Cerebellar nuclear complex (tissue), 1 donor: ENCODE data around the gene UGT8.
"Not testable (repeated sequence)": the region's sequence is repeated elsewhere in the genome, so short reads cannot be mapped to it uniquely, and the experiment has no call there.

Experiments used
- DNase-seq, 2 experiments: peaks; one replicate each; lab custom pipeline; 2025; lab: John Stamatoyannopoulos, UW

Gene UGT8

GRCh38 chr4:114603497-114603896 lies 4.9 kb downstream of the UGT8 start:
- no peak for DNase-seq

DNA sequence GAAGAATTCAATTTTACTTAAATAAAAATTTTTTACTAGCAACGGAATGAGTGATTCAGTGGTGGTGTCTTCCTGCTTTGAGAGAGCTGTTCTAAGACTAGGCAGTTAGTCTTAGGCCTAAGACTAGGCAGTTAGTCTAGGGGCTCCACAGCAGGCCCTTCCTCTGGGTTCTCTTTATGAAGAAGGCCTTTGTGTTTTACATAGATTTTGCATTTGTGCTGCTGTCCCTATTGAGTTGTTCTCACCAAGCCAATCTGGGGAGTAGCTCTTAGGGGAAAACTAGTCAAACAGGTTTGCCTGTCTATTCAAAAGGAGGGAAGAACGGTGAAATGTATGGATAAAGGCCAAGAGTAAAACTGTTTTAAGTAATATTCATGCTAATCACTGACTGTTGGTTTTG lies 7.6 kb downstream of the UGT8 start:
- DNase-seq = no peak

DNA sequence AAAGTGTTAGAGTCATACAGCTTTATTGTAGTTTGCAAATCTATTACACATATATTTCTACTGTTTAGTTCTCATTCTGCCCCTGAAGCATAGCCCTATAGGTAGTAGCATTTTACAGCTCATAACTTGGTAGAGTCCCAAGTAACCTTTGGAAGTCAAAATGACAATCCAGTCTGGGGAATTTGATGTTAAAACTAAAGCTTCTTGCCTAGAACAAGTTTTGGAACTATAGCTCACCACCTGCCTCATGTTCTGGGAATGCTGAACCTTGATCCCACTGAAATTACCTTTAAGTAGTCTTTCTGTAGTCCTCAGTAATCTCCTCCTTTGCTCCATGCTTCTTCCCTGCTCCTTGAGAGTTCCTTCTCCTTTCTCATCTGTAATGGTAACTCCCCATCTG lies 8.4 kb downstream of the UGT8 start:
- no peak for DNase-seq

DNA sequence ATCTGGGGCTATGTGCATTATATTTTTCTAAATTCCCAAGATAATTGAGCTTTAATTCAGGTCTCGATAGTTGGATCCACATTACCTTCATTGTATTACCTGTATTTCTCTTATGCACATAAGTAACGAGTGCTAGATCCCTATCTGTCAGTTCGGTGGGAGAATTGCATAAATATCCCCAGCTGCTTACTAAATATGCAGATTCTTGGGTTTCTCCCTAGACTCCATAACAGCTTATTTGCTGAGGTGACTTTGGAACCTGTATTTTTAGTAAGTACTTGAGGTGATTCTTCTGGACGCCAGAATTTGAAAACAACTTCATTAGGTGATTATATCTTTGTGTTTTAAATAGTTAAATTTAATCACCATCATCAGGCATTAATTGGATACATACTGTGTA lies 15.0 kb downstream of the UGT8 start:
- no peak for DNase-seq

GRCh38 chr4:114615435-114615834 lies 16.8 kb downstream of the UGT8 start:
- no peak for DNase-seq

DNA sequence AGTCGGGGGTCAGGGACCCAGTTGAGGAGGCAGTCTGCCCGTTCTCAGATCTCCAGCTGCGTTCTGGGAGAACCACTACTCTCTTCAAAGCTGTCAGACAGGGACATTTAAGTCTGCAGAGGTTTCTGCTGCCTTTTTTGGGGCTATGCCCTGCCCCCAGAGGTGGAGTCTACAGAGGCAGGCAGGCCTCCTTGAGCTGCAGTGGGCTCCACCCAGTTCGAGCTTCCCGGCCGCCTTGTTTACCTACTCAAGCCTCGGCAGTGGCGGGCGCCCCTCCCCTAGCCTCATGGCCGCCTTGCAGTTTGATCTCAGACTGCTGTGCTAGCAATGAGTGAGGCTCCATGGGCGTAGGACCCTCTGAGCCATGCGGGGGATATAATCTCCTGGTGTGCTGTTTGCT lies 17.4 kb downstream of the UGT8 start:
- DNase-seq = not testable (repeated sequence)

DNA sequence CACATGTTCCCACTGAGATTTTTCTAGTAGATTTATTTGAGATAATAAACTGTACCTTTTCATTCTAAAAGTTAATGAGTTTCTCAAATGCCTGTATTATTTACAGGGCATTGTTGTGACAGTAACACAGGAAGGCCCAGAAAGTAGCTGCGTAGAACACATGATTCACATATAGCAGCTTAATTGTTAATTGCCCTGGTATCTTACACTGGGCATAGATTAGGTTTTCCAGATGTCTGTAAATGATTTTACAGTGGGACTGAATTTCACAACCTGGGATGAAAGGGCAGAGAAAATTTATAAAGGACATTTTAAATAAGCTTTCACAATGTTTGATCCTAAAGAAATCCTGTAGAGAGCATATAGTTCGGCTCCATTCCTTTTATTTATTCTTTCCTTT lies 27.6 kb downstream of the UGT8 start:
- no peak for DNase-seq

GRCh38 chr4:114636192-114636935 lies 37.8 kb downstream of the UGT8 start:
- no peak for DNase-seq

DNA sequence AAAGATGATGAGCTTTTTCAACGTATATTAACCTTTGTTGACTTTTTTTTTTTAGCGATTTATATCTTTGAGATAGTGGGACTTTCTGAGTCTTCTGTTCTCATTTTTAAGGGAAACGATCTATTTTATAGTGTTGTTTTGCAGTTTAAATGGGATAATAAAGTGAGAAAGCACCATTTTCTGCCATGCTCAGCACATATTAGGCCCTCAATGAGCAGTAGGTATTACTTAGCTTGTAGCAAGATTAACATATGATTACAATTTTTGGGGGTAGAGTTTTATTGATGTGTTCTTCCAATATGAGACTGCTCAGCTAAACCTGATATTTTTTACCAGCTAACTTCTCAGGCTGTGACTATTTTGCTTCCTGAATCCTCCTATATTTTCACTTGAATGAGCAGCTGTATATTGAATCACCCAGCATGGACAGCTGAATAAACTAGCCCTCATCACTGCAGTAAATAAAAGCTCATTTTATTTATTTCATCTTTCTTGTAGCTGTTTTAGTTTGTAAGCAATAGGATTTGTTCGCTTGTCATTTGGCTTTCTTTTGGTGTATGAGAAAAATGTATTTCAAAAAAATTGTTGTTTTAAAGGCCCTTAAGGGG lies 43.7 kb downstream of the UGT8 start:
- no peak for DNase-seq

- DNase-seq = no peak
Observed at GRCh38 chr4:114649908-114650307, 51.3 kb downstream of the UGT8 start.

DNA sequence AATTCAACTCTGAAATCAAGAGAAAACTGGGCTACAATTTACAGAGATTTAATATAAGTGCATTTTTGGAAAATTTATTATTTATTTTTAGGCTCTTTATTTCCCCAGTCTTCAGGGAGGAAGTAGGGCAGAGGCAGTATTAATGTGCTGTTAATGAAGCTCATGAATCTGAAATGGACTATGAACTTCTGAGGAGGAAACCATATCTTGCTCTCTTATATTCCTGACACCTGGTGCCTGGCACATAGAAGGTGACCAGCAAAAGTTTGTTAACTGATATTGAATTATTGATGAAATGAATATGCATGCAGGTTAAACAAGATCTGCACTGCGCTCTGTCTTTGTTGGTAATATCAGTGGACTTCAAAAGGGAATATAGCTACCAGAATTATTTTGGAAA lies 55.1 kb downstream of the UGT8 start:
- no peak for DNase-seq

- DNase-seq = no peak
Observed at GRCh38 chr4:114654592-114654991, 56.0 kb downstream of the UGT8 start.

DNA sequence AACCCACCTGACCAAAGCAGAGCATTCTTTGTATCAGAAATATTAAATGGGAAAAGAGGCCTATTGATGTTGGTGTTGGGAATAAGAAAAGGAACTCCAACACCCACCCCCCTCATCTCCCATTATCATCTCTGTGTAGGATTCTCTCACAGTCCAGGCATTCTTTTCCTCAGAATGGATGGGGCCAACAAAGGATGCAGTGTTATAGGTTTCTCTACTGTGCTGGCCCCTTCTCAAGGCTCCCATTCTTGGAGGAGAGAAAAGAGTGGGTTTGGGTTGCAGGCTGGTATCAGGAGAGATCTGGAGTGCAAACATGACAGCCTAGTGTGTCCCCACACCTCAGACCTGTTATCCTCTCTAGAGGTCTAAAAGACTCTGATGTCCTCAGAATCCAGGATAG lies 59.6 kb downstream of the UGT8 start:
- DNase-seq = no peak

DNA sequence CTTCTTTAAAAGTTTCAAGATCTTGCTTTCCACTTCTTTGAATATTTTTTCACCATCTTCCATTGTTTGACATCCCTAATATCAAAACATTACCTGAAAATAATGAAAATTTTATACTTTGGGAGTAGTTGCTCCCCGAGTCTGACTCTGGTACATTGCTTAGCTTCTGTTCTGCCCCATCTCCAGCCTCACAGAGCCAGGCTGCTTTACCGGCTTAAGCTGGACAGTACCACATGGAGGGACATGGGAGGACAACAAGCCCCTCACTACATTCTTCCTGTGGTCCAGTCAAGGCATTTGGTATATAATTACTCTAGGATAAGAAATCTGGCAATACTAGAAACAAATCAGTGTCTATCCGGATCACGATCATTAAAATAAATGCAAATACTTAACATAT lies 60.2 kb downstream of the UGT8 start:
- DNase-seq = no peak

DNA sequence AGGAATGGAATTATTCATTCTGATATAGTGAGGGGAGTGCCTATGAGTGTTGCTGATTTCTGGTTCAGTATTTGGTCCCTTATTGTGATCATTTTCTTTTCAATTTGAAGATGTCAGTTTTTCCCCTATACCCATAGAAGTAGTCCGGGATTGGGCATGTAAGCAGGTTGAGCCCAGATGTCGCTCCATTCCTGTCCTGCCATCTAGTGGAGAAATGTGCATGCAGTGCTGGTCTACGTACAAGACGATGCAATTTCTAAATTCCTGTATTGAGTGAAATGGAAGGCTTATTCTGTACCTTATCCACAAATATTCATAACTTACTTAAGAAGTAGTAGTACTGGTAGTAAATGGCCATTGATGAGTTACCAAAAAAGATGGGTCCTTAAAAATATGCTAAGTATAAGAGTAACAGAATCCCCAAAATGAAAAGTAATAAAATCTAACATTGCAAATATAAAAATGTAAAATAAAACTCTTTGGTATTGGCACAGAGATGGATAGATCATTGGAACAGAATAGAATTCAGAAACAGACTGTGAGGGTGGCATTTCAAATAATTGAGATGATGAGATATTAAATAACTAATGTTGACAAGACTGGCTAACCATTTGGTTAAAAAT lies 60.9 kb downstream of the UGT8 start:
- DNase-seq = peak in 1 of 2 experiments; percentile 66

DNA sequence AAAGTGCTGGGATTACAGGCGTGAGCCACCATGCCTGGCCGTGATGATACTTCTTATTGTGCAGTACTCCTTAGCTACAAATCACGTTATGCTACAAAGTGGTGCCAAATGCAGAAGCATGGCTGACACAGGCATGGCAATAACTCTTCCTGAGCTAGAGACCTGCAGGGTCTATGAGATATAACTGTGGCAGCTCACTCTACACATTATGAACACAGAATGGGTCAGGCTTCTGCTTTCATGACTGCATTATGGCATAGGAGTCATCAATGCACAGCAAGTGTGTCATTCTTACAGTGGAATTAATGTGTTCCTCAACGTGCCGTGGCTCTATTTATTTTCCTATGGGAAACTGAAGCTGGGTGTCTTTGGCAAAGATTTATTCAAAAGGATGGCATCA lies 64.5 kb downstream of the UGT8 start:
- DNase-seq = no peak

DNA sequence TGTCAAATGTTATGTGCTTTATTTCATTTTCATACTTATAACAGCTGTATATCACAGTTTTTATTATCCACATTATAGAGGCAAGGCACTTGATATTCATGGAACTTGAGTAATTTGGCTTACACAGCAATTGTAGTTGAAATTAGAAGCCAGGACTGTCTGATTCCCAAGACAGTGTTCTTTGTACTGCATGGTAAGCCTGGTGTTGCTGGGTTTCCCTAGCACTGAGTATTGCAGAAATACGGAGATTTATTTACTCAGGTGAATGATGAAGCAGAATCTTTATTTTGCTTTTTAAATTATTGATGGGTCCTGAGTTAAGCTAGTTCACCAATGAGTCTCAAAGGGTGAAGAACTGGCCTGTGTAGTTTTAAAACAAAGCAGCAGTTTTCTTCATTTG lies 70.0 kb downstream of the UGT8 start:
- no peak for DNase-seq

GRCh38 chr4:114670733-114671132 lies 72.1 kb downstream of the UGT8 start:
- not testable (repeated sequence) for DNase-seq

GRCh38 chr4:114673306-114673705 lies 74.7 kb downstream of the UGT8 start:
- DNase-seq = no peak

- DNase-seq = no peak
Observed at GRCh38 chr4:114674080-114674479, 75.5 kb downstream of the UGT8 start.

DNA sequence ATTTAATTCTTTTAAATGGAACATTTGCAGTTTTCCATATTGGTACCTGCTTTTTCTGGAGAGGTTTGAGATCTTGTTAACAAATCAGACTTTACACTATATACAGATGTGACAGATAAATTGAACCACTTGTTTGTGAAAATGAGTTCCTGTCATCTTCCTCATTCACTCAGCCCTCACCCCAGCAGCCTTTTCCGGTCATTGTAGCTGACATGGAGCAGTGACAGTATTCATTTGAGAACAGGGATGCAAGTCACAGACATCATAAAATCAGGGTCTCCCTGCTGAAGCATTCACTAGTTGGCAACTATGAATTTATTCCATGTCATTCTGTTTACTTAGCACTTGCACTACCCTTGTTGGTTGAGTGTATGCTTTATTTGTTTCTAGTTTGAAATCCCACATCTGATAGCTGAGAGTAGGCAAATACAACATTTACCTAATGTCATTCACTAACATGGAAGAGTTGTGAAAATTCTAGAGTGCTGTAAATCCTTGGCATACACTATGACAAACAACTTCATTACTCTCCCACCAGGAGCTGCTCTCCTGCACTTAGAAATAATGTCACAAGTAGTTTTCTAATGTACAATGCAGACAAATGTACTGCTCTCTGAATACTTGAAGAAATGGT lies 78.9 kb downstream of the UGT8 start:
- DNase-seq = no peak

DNA sequence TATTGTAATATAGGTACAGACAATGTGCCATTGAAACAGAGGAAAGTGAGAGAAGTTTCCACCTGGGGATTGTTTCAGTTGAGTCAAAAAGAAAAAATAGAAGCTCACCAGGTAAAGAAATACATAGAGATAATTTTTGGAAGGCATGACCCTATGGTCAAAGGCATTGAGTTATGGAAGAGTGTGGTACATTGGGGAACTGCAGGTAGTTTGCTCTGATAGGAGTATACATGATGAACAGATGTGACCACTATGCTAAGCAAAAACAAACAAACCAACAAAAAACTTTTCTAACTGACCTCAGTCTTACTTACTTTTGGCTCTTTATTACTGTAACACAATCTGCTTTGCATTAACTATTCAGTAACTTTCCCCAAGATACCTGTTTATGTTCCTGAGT lies 85.9 kb downstream of the UGT8 start:
- DNase-seq = no peak

DNA sequence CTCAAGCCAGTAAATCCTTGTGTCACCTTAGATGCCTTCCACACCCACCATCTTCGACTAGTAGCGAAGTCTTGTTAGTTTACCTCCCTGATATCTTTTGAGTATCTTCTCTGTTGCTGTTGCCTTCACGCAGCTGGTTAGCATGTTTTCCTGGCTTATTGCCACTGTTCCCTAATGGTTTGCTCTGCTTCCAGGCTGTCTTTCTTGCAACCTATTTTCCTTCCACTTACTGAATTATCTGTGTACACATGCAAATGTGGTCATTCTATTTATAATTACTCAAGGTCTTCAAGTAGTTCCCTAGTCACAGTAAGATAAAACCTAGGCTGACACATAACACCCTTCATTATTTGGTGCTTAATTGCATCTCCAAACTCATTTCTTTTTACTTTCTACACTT lies 89.5 kb downstream of the UGT8 start:
- no peak for DNase-seq
